Measurements from ENCODE around the gene TRAP1.

GRCh38 chr16:3675601-3676130 lies 41.7 kb downstream of the TRAP1 start:
- TF ChIP-seq POLR2A (IDR thresholded peaks at IDR 0.05), result no peak
- no peak for TF ChIP-seq CTCF (IDR thresholded peaks at IDR 0.05)
